ENCODE measurements around the gene BMP2.

BMP2 gene

DNA sequence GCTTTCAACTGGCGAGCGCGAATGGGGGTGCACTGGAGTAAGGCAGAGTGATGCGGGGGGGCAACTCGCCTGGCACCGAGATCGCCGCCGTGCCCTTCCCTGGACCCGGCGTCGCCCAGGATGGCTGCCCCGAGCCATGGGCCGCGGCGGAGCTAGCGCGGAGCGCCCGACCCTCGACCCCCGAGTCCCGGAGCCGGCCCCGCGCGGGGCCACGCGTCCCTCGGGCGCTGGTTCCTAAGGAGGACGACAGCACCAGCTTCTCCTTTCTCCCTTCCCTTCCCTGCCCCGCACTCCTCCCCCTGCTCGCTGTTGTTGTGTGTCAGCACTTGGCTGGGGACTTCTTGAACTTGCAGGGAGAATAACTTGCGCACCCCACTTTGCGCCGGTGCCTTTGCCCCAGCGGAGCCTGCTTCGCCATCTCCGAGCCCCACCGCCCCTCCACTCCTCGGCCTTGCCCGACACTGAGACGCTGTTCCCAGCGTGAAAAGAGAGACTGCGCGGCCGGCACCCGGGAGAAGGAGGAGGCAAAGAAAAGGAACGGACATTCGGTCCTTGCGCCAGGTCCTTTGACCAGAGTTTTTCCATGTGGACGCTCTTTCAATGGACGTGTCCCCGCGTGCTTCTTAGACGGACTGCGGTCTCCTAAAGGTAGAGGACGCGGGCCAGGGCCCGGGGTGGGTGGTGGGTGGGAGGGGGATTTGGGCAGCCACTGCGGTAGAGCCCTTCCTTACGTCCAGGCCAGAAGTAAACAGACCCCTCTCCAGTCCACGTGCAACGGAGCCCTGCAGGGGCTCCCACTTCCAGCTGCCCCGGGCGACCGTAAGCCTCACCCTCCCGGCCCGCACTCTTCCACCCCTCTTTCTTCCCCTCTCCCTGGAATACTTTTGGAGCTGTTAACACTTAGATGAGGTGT lies 998 bp downstream of the BMP2 start:
- DNase-seq: no peak

GRCh38 chr20:6769903-6770785 lies 2.7 kb downstream of the BMP2 start:
- no peak for DNase-seq

- no peak for DNase-seq
Observed at GRCh38 chr20:6770786-6771100, 3.3 kb downstream of the BMP2 start.

- no peak for DNase-seq
Observed at GRCh38 chr20:6780433-6781190, 13.1 kb downstream of the BMP2 start.

DNA sequence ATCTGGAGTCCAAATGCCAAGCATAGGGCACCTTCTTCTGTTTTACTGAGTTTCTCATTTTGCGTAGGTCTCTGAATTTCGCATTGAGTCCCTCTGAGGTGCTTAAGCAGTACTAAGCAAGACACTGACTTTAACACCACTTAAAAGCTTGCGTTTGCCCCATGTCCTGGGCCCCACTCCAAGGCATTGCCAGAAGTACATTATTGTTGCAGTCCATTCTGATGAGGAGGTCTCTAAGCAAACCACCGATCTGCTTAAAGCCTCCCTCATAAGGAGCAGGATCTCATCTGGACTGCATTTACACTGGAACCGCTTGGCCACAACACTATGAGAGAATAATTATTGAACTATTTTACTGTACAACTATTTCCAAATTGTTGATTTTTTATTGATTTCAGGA lies 16.3 kb downstream of the BMP2 start:
- no peak for DNase-seq

- DNase-seq: no peak
Observed at GRCh38 chr20:6784210-6784631, 16.7 kb downstream of the BMP2 start.

DNA sequence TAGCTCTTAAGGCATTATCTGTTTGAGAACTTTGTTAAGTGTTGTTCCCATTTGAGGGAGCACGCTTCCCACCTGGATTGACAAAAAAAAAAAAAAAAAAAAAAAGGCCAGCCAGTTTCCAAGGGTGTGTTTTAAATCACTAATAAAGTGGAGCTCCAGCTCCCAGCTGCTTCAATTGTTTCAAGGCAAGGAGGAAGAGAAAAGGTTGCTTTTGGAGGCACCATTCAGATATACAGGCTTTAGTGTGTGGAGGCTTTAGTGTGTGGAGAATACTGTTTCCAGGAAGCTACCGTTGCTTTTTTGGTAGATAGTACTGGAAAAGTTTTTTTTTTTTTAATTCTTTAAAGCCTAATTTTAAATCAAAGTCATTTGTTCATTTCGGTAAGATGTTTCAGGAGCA lies 17.3 kb downstream of the BMP2 start:
- DNase-seq: no peak

- DNase-seq: no peak
Observed at GRCh38 chr20:6786548-6786947, 19.1 kb downstream of the BMP2 start.

- DNase-seq: no peak
Observed at GRCh38 chr20:6792789-6793188, 25.3 kb downstream of the BMP2 start.

DNA sequence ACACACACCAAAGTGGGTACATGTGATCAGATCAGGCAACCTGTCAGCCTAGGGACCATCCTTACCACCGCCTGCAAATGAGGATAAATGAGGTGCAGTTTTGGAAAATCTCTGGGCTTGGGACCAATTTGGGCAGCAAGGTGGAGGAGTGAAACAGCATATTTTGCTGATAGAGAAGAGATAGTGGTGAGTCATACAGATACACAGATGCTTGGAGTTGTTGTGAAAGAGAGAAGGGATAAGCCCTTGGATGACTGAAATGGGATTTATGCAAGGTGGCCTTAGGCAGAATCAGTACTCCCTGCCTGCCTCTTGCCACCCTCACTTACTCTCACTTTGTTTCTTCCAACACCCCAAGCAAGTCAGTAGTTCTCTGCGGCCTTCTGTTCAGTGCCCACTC lies 34.7 kb downstream of the BMP2 start:
- no peak for DNase-seq

- DNase-seq: no peak
Observed at GRCh38 chr20:6806275-6806674, 38.8 kb downstream of the BMP2 start.

DNA sequence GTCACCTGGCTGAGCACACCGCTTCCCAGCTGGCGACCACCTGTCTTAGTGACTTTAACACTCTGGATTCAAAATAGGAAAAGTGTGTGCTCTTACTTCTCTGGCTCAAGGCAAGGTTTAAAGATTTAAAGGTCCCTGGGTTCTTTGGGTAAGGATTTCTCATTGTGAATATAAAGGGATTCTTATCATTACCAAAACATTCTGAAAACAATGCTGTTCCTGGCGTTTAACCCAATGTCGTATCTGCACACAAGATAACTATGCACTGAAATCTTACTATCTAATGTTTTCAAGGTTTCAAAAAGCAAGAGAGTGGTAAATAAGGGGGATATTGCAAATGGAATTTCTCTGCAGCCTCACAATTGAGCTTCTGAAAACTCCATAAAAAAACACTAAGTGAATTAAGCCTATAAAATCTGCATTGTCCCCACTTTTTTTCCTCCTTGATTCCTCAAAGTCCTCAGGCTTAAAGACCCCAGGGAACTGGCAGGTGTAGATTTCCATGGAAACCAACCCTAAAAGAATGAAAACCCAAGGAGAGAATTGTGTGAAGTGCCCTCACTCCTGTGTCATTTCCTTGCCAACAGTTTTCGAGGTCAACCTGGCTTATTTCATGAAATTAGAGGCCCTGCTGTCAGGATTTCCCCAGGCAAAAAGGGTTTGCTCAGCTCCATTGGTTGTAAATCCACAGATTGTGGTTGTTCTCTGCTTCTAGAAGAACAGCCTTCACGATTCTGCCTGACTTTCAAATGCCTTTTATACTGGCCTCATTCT lies 44.0 kb downstream of the BMP2 start:
- DNase-seq: no peak

- DNase-seq: no peak
Observed at GRCh38 chr20:6812530-6812929, 45.0 kb downstream of the BMP2 start.

- no peak for DNase-seq
Observed at GRCh38 chr20:6814945-6815344, 47.5 kb downstream of the BMP2 start.

- no peak for DNase-seq
Observed at GRCh38 chr20:6818033-6818808, 50.7 kb downstream of the BMP2 start.

DNA sequence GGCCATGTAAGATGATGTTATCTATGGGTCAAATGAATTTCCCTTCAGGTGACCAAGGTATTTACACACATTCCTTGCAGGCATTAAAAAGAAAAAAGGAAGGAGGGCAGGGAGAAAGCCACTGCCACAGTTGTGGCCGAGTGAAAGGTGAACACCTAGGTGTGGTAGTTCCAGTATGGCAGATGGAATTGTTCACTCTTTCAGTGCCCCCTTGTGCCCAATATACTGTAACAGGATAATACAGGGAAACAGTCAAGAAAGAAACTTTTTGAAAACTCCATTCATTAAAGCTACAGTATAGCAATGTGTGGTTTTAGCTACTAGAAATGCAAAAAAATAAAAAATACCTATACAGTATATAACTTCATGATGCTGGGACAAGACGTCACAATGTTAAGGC lies 52.1 kb downstream of the BMP2 start:
- DNase-seq: no peak

- no peak for DNase-seq
Observed at GRCh38 chr20:6824401-6824800, 56.9 kb downstream of the BMP2 start.

GRCh38 chr20:6827472-6827871 lies 60.0 kb downstream of the BMP2 start:
- DNase-seq: no peak

GRCh38 chr20:6828794-6829423 lies 61.4 kb downstream of the BMP2 start:
- DNase-seq: no peak

DNA sequence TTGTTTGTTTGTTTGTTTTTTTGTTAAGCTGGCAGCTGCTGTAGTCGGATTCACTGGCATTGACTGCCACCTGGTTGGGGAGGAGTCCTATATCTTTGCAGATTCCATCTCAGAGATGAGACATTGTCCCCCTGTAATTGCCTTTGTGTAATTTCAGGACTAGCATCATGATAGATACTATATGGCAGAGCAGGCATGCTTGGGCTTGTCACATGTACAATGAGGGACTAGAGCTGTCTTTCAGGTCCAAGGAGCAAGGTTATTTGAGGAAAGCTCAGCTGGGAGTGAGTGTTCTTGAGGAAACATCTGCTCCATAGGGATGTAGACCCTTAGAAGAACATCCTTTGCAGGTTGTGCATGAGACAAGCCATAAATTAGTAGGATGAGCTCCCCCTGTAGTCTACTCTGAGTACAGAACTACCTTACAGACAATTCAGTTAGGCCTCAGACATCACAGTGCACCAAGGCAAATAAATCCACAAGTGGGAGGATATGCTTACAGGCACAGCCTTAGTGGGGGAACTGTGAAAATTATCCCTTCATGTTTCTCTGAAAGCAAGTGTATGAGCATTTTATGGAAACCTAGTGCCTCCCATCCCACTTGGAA lies 62.1 kb downstream of the BMP2 start:
- no peak for DNase-seq
